HEK293 (cell line): ENCODE measurements around the gene ZBTB18.
A peak's percentile ranks its signal among the peaks of the same experiment; 100 is the strongest.

Experiments
- GFI1B ChIP-seq: fragments of 450-650 bp; formaldehyde crosslinking; IDR thresholded peaks from 2 replicates; pipeline ENCODE4 v1.5.1; 2016; ENCODE audit warnings: missing biosample characterization, missing genetic modification characterization
- GLIS1 ChIP-seq: fragments of 450-650 bp; formaldehyde crosslinking; IDR thresholded peaks from 2 replicates; pipeline ENCODE4 v1.5.1; 2016; ENCODE audit warnings: missing biosample characterization, missing genetic modification characterization
- KLF1 ChIP-seq: fragments of 450-650 bp; formaldehyde crosslinking; IDR thresholded peaks from 2 replicates; pipeline ENCODE4 v1.5.1; 2016; ENCODE audit warnings: missing biosample characterization, missing genetic modification characterization
- OSR2 ChIP-seq: fragments of 450-650 bp; formaldehyde crosslinking; IDR thresholded peaks from 2 replicates; pipeline ENCODE4 v1.5.1; 2016; ENCODE audit warnings: missing biosample characterization, missing genetic modification characterization
- PRDM1 ChIP-seq: fragments of 450-650 bp; formaldehyde crosslinking; IDR thresholded peaks from 2 replicates; pipeline ENCODE4; 2016; ENCODE audit warnings: missing biosample characterization, missing genetic modification characterization
- REPIN1 ChIP-seq: fragments of 450-650 bp; formaldehyde crosslinking; IDR thresholded peaks from 2 replicates; pipeline ENCODE4 v1.5.1; 2017; ENCODE audit warnings: missing biosample characterization, missing genetic modification characterization, low read depth
- SALL2 ChIP-seq: fragments of 450-650 bp; formaldehyde crosslinking; IDR thresholded peaks from 2 replicates; pipeline ENCODE4 v1.5.0; 2017; ENCODE audit warnings: missing biosample characterization, mild to moderate bottlenecking, missing genetic modification characterization, borderline replicate concordance
- SCRT2 ChIP-seq: fragments of 450-650 bp; formaldehyde crosslinking; IDR thresholded peaks from 2 replicates; pipeline ENCODE4 v1.5.1; 2016; ENCODE audit warnings: missing biosample characterization, missing genetic modification characterization
- SP3 ChIP-seq: fragments of 450-650 bp; formaldehyde crosslinking; IDR thresholded peaks from 2 replicates; pipeline ENCODE4 v1.5.1; 2016; ENCODE audit warnings: missing biosample characterization, missing genetic modification characterization
- TCF7L2 ChIP-seq: IDR thresholded peaks from 2 replicates; pipeline ENCODE4 v1.6.1; 2011; ENCODE audit warnings: low read depth, mild to moderate bottlenecking, inconsistent platforms, low read length, moderate library complexity, borderline replicate concordance
- ZFP69B ChIP-seq: fragments of 450-650 bp; formaldehyde crosslinking; IDR thresholded peaks from 2 replicates; pipeline ENCODE4 v1.5.1; 2016; ENCODE audit warnings: missing biosample characterization, missing genetic modification characterization
- ZIC2 ChIP-seq: fragments of 450-650 bp; formaldehyde crosslinking; IDR thresholded peaks from 2 replicates; pipeline ENCODE4 v1.5.1; 2016; ENCODE audit warnings: missing biosample characterization, missing genetic modification characterization
- ZNF112 ChIP-seq: fragments of 450-650 bp; formaldehyde crosslinking; IDR thresholded peaks from 2 replicates; pipeline ENCODE4 v1.5.0; 2017; ENCODE audit warnings: missing biosample characterization, missing genetic modification characterization
- ZNF16 ChIP-seq: fragments of 450-650 bp; formaldehyde crosslinking; IDR thresholded peaks from 2 replicates; pipeline ENCODE4 v1.5.1; 2016; ENCODE audit warnings: low read depth, missing biosample characterization, missing genetic modification characterization
- ZNF174 ChIP-seq: fragments of 450-650 bp; formaldehyde crosslinking; IDR thresholded peaks from 2 replicates; pipeline ENCODE4 v1.5.0; 2017; ENCODE audit warnings: missing biosample characterization, mild to moderate bottlenecking, missing genetic modification characterization
- ZNF26 ChIP-seq: fragments of 450-650 bp; formaldehyde crosslinking; IDR thresholded peaks from 2 replicates; pipeline ENCODE4 v1.5.1; 2016; ENCODE audit warnings: missing biosample characterization, missing genetic modification characterization
- ZNF292 ChIP-seq: fragments of 450-650 bp; formaldehyde crosslinking; IDR thresholded peaks from 2 replicates; pipeline ENCODE4 v1.5.1; 2016; ENCODE audit warnings: low read depth, missing biosample characterization, missing genetic modification characterization, borderline replicate concordance
- ZNF391 ChIP-seq: fragments of 450-650 bp; formaldehyde crosslinking; IDR thresholded peaks from 2 replicates; pipeline ENCODE4 v1.5.1; 2016; ENCODE audit warnings: low read depth, missing biosample characterization, missing genetic modification characterization, borderline replicate concordance
- ZNF398 ChIP-seq: fragments of 450-650 bp; formaldehyde crosslinking; IDR thresholded peaks from 2 replicates; pipeline ENCODE4 v1.5.1; 2017; ENCODE audit warnings: missing biosample characterization, missing genetic modification characterization
- ZNF423 ChIP-seq: fragments of 450-650 bp; formaldehyde crosslinking; IDR thresholded peaks from 2 replicates; pipeline ENCODE4 v1.5.1; 2016; ENCODE audit warnings: missing biosample characterization, missing genetic modification characterization
- ZNF426 ChIP-seq: fragments of 450-650 bp; formaldehyde crosslinking; IDR thresholded peaks from 2 replicates; pipeline ENCODE4 v1.5.1; 2017; ENCODE audit warnings: missing biosample characterization, missing genetic modification characterization, mild to moderate bottlenecking, inconsistent platforms, moderate library complexity
- ZNF48 ChIP-seq: fragments of 450-650 bp; formaldehyde crosslinking; IDR thresholded peaks from 2 replicates; pipeline ENCODE4 v1.5.1; 2016; ENCODE audit warnings: missing biosample characterization, missing genetic modification characterization
- ZNF488 ChIP-seq: fragments of 450-650 bp; formaldehyde crosslinking; IDR thresholded peaks from 2 replicates; pipeline ENCODE4 v1.5.1; 2016; ENCODE audit warnings: missing biosample characterization, missing genetic modification characterization
- ZNF521 ChIP-seq: fragments of 450-650 bp; formaldehyde crosslinking; IDR thresholded peaks from 2 replicates; pipeline ENCODE4 v1.5.1; 2017; ENCODE audit warnings: missing biosample characterization, mild to moderate bottlenecking, missing genetic modification characterization
- ZNF561 ChIP-seq: fragments of 450-650 bp; IDR thresholded peaks from 2 replicates; pipeline ENCODE4 v1.5.1; 2018; ENCODE audit warnings: missing biosample characterization, missing genetic modification characterization, borderline replicate concordance
- ZNF571 ChIP-seq: fragments of 450-650 bp; formaldehyde crosslinking; IDR thresholded peaks from 2 replicates; pipeline ENCODE4 v1.5.0; 2017; ENCODE audit warnings: missing biosample characterization, missing genetic modification characterization
- ZNF585B ChIP-seq: fragments of 450-650 bp; formaldehyde crosslinking; IDR thresholded peaks from 2 replicates; pipeline ENCODE4 v1.5.1; 2016; ENCODE audit warnings: missing biosample characterization, missing genetic modification characterization
- ZNF610 ChIP-seq: fragments of 450-650 bp; formaldehyde crosslinking; IDR thresholded peaks from 2 replicates; pipeline ENCODE4 v1.5.1; 2016; ENCODE audit warnings: missing biosample characterization, missing genetic modification characterization, borderline replicate concordance
- ZNF660 ChIP-seq: fragments of 450-650 bp; IDR thresholded peaks from 2 replicates; pipeline ENCODE4 v1.5.1; 2018; ENCODE audit warnings: missing biosample characterization, mild to moderate bottlenecking, missing genetic modification characterization
- ZNF692 ChIP-seq: fragments of 450-650 bp; formaldehyde crosslinking; IDR thresholded peaks from 2 replicates; pipeline ENCODE4 v1.5.1; 2016; ENCODE audit warnings: missing biosample characterization, missing genetic modification characterization
- ZNF768 ChIP-seq: fragments of 450-650 bp; formaldehyde crosslinking; IDR thresholded peaks from 2 replicates; pipeline ENCODE4 v1.5.1; 2018; ENCODE audit warnings: missing biosample characterization, mild to moderate bottlenecking, missing genetic modification characterization
- ZNF777 ChIP-seq: fragments of 450-650 bp; formaldehyde crosslinking; IDR thresholded peaks from 2 replicates; pipeline ENCODE4 v1.5.1; 2017; ENCODE audit warnings: missing biosample characterization, missing genetic modification characterization, borderline replicate concordance
- ZSCAN18 ChIP-seq: fragments of 450-650 bp; formaldehyde crosslinking; IDR thresholded peaks from 2 replicates; pipeline ENCODE4 v1.5.1; 2016; ENCODE audit warnings: missing biosample characterization, missing genetic modification characterization
- ZXDB ChIP-seq: fragments of 450-650 bp; formaldehyde crosslinking; IDR thresholded peaks from 2 replicates; pipeline ENCODE4 v1.5.1; 2016; ENCODE audit warnings: missing biosample characterization, missing genetic modification characterization

The ZBTB18 gene

GRCh38 chr1:244049162-244050013, 1.7 kb upstream of the ZBTB18 start (continued):
- TF ChIP-seq GFI1B (tag by site-specific recombination) (no peak), ZNF571 (tag by site-specific recombination) (no peak), ZNF768 (no peak), ZNF777 (tag by site-specific recombination) (no peak), ZNF398 (peak; percentile 46), ZNF391 (tag by site-specific recombination) (no peak), OSR2 (tag by site-specific recombination) (peak; percentile 71; the same call in 1 of the 2 replicates), ZNF112 (tag by site-specific recombination) (no peak), ZNF521 (tag by site-specific recombination) (no peak), SP3 (no peak), GLIS1 (tag by site-specific recombination) (peak; percentile 46; the same call in 1 of the 2 replicates), ZNF660 (tag by site-specific recombination) (no peak), SALL2 (no peak), ZNF174 (tag by site-specific recombination) (no peak), ZNF610 (tag by site-specific recombination) (no peak; the same call in 1 of the 2 replicates), ZNF423 (tag by site-specific recombination) (no peak), SCRT2 (tag by site-specific recombination) (peak; percentile 9; the same call in 1 of the 2 replicates), ZNF26 (no peak), ZNF16 (tag by site-specific recombination) (no peak), ZNF692 (tag by site-specific recombination) (peak; percentile 46; the same call in 1 of the 2 replicates), ZNF48 (tag by site-specific recombination) (no peak), ZNF585B (tag by site-specific recombination) (no peak), ZFP69B (tag by site-specific recombination) (no peak), ZNF561 (tag by site-specific recombination) (no peak; the same call in 1 of the 2 replicates), TCF7L2 (no peak), ZIC2 (peak; percentile 84), ZSCAN18 (tag by site-specific recombination) (no peak), PRDM1 (tag by site-specific recombination) (no peak), ZNF488 (tag by site-specific recombination) (no peak), ZNF426 (tag by site-specific recombination) (no peak), ZNF292 (tag by site-specific recombination) (no peak), ZXDB (tag by site-specific recombination) (peak; percentile 65; the same call in 1 of the 2 replicates), REPIN1 (no peak), KLF1 (tag by site-specific recombination) (no peak)
